ENCODE data around the gene CYP11A1. TPM values are rescaled to one million over a fixed set of nuclear protein-coding genes. Genes with fewer than 3 reads are reported as not detected.

CYP11A1 gene
- total RNA-seq, 2 donors from 2014 or later = not detected

DNA sequence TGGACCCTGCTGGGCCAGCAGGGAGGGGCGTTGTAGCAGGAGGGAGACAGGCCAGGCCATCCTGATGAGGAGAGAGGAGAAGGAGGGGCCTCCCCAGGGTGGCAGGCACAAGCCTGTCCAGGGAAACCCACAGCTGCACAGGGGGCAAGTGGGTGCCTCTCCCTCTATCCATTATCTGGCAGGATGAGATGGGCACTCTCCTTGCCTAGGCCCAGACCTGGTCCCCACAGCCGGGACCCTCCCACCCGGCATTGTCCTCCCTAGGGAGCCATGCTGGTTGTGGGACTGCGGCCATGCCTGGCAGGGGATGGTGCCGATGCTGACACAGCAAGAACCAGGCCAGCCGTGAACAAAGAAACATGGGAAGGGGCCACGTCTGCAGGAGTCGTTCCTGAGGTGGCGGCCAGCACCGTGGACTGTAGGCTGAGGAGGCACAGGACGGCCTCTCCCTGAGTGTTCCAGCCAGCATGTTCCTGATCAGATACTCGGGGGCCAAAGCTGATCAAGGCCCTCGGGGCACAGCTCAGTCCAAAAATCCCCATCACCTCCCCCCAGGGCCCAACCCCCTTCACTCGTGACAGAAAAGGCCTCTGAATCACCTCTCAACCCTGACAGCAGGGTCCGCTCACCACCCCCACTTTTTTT lies 19.2 kb upstream of the CYP11A1 start:
- no peak overlapping the region for H3K27ac ChIP-seq
- H3K27me3 ChIP-seq (replicated peaks; ENCODE audit: insufficient read depth) = no peaks in the 10 kb centered on the region
- no peaks in the 10 kb centered on the region for H3K9me3 ChIP-seq
- no peak for TF ChIP-seq CTCF (IDR thresholded peaks at IDR 0.05)
- DNase-seq (ENCODE audit: low spot score) = no peak
- ATAC-seq (ENCODE audit: insufficient number of reproducible peaks, low FRiP score, low read depth) = no peak
- H3K36me3 ChIP-seq = no peaks in the 10 kb centered on the region
- H3K4me3 ChIP-seq = no peak overlapping the region
- H3K4me1 ChIP-seq (ENCODE audit: control insufficient read depth in 1 of 2, low read depth in 2 of 2) = peaks cover 0 to 3% of the 10 kb centered on the region in 2 donors

DNA sequence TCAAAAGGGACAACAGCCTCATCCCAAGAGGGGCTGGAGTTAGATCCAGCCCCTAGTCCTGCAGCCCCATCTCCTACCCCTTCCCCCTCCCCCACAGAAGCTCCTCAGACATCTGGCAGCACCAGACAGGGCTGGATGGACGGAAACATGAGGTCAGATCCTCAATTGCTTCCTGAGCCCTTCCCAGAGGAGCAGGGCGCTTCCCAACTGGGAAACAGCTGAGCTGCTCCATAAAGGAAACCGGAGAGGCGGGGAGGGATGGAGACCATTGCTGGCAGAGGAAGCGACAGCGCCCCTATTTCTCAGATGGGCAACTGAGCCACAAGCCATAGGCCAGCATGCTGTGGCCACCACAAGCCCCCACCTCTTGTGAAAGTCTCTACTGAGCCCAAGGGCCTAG lies 18.3 kb upstream of the CYP11A1 start:
- ATAC-seq (ENCODE audit: insufficient number of reproducible peaks, low FRiP score, low read depth) (no peak), DNase-seq (ENCODE audit: low spot score) (no peak)
- no peaks in the 10 kb centered on the region for H3K36me3 ChIP-seq
- no peak overlapping the region for H3K4me3 ChIP-seq
- H3K4me1 ChIP-seq (ENCODE audit: control insufficient read depth in 1 of 2, low read depth in 2 of 2) = peaks cover 0 to 3% of the 10 kb centered on the region in 2 donors
- no peaks in the 10 kb centered on the region for H3K9me3 ChIP-seq
- H3K27ac ChIP-seq = no peak overlapping the region
- TF ChIP-seq CTCF (IDR thresholded peaks at IDR 0.05) = no peak
- H3K27me3 ChIP-seq (replicated peaks; ENCODE audit: insufficient read depth) = no peaks in the 10 kb centered on the region

DNA sequence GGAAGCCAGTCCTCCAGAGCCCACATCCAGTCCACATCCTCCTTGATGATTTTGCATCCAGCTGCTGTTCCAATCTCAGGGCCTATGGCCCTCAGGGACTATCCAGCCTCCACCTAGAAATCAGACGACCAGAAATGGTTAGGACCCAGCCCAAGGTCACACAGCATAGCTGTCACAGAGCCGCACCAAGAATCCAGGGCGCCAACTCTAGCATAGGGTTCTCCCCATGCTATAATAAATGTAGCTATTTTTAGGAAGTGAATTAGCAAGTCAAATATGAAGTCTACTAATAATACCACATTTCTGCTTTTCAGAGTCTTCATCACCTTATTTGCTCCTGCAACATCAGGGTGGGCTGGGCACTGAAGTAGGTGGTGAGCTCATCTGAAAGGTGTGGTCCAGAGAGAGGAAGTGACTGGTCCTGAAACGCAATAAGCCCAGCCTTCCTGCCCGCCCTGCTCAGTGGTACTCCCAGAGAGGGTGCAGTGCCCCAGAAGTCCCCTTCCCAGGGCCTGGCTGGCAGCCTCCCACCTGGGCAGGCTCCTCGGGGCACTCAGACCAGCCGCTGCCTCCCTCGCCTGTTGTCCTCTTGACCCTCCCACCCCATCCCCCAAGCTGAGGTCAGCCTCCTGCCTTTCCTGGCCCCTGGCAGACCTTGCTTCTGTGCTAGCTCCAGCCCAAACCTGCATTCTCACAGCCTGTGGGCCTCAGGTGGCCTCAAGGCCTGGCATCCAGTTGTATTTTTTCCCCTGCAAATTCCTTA lies 17.6 kb upstream of the CYP11A1 start:
- Histone ChIP-seq H3K36me3 (no peaks in the 10 kb centered on the region), H3K4me3 (no peak overlapping the region), H3K9me3 (no peaks in the 10 kb centered on the region), H3K4me1 (ENCODE audit: control insufficient read depth in 1 of 2, low read depth in 2 of 2) (peaks cover 0 to 3% of the 10 kb centered on the region in 2 donors), H3K27ac (no peak overlapping the region), H3K27me3 (replicated peaks; ENCODE audit: insufficient read depth) (no peaks in the 10 kb centered on the region)
- ATAC-seq (ENCODE audit: insufficient number of reproducible peaks, low FRiP score, low read depth) (no peak), DNase-seq (ENCODE audit: low spot score) (no peak)
- no peak for TF ChIP-seq CTCF (IDR thresholded peaks at IDR 0.05)

DNA sequence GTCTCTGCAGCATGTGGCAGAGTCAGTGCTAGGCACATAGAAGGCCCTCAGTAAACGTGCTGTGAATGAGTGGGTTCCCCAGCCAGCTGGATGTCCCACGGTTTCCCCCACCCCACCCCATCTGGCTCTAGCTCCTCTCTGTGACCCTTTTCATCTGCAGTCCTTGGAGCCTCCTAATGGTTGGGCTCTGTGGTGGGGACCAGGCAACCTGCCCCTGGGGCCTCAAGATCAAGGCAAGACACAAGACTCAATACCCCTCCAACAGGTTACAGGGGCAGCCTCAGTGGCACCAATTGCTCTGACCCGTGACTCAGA lies 17.1 kb upstream of the CYP11A1 start:
- H3K27me3 ChIP-seq (replicated peaks; ENCODE audit: insufficient read depth) = no peaks in the 10 kb centered on the region
- no peak for DNase-seq (ENCODE audit: low spot score)
- H3K27ac ChIP-seq = no peak overlapping the region
- no peak for TF ChIP-seq CTCF (IDR thresholded peaks at IDR 0.05)
- H3K4me3 ChIP-seq = no peak overlapping the region
- no peaks in the 10 kb centered on the region for H3K36me3 ChIP-seq
- no peak for ATAC-seq (ENCODE audit: insufficient number of reproducible peaks, low FRiP score, low read depth)
- no peaks in the 10 kb centered on the region for H3K9me3 ChIP-seq
- peaks cover 0 to 3% of the 10 kb centered on the region in 2 donors for H3K4me1 ChIP-seq (ENCODE audit: control insufficient read depth in 1 of 2, low read depth in 2 of 2)

DNA sequence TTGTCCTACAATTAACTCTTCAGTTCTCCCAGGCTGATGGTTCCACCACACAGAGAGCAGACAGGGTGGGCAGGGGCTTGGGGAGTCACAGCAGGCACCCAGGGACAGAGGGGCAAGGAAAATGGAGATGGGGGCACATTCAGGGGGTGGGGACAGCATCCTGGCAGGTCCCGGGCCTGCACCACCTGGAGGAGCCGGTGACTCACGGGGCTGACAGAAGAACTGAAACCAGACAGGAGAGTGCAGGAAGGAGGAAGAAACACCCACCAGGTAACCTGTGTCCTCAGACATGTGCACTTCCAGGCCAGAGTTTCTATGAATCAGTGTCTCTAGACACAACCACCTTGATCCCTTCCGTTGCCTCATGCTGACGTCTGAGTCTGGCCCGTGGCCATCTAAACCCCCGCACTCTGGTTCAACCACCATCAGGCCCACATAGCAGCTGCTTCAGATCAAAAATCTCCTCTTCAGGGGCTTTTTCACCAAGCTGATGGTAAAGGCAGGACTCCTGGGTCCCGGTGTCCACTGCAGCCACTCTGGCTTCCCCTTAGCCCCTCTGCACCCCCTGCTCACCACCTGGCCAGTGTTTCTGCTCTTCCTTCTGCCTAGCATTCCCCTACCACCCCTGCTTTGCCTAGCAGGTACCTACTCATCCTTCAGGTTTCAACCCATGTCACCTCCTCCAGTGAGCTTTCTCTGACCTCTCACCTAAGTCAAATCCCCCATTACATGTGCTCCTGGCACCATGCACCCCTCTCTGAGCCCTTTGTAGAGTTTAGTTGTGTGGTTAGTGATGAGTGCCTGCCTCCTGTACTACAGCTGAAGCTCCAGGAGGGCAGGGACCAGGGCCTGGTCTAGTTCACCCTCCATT lies 16.5 kb upstream of the CYP11A1 start:
- H3K9me3 ChIP-seq = no peaks in the 10 kb centered on the region
- ATAC-seq (ENCODE audit: insufficient number of reproducible peaks, low FRiP score, low read depth) = no peak
- peaks cover 0 to 3% of the 10 kb centered on the region in 2 donors for H3K4me1 ChIP-seq (ENCODE audit: control insufficient read depth in 1 of 2, low read depth in 2 of 2)
- no peak for DNase-seq (ENCODE audit: low spot score)
- no peaks in the 10 kb centered on the region for H3K27me3 ChIP-seq (replicated peaks; ENCODE audit: insufficient read depth)
- no peak for TF ChIP-seq CTCF (IDR thresholded peaks at IDR 0.05)
- no peaks in the 10 kb centered on the region for H3K36me3 ChIP-seq
- H3K4me3 ChIP-seq = no peak overlapping the region
- no peak overlapping the region for H3K27ac ChIP-seq
